ENCODE measurements around the gene COL8A2.

The COL8A2 gene

DNA sequence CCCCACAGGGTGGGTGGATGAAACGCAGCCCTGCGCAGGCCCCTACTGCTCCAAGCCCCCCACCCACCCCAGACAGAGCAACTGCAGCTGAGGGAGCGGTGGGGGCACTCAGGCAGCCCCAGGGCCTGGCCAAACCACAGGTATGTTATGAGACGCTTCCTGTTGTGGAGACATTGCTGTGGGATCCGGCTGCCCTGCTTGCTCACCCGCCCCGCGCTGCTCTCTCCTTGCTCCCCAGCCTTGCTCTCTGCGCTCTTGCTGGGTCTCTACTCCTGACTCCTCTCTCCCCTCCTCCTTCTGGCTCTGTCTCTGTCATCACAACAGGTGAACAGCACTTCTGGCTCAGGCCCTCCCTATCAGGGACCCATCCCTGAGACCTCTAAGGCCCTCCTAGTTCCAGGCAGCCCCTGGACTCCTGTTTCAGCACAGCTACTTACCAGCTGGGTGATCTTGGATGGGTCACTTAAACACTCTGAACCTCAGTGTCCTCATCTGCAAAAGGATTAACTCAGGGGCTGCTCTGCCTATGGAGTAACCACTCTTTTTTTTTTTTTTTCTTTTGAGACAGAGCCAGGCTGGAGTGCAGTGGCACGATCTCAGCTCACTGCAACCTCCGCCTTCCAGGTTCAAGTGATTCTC is 15.9 kb downstream of the COL8A2 start:
- no peak for DNase-seq

DNA sequence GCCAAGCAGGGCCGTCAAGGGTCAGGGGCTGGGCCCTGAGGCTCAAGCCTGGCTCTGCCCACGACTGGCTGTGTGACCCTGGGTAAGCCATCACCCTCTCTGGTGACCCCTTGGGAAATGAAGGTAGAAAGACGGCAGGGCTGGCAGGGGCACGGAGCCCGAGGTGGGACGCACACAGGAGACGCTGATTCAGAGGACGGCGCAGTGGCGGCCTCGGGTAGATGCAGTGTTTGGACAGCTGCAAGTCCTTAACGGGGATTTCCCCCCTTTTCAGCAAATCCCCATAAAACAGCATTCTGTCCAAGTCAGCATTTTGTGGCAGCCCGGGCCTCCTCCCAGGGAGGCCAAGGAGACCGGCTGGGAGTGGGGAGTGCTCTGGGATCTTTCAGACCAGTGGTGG is 16.7 kb downstream of the COL8A2 start:
- no peak for DNase-seq

DNA sequence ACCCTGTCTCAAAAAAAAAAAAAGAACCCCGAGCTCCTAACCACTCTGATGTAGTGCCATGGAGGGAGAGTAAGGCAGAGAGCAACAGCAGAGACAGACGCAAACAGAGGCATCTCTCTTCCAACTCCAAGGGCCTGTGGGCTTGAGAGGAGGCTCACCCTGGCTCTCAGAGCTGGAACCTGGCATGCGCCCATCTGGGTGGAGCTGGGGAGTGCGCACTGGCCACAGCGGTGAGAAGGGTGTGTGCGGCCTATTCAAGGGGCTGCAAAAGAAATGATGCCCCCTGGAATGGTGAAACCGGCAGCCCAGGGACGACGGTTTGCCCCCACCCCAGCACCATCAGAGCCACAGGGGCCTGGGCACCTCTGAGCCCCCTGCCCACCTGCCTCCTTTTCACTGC is 17.6 kb downstream of the COL8A2 start:
- DNase-seq, result no peak

DNA sequence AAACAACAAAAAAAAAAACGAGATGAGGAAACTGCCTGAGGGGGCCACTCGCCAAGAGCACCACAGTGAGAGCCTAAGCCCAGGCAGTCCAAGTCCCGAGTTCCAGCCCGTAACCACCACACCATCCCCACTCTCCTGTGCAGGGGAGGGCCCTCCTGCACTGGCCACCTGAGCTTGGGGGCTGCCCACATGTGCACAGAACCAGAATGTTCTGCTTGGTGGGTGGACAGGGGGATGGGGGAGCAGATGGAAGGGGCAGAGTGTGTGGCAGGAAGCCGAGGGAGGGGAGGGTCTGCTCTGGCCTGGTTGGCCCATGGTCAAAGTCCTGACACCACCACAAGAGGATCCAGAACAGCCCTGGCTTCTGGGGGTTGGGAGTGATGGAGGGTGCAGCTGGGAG is 18.8 kb downstream of the COL8A2 start:
- no peak for DNase-seq

DNA sequence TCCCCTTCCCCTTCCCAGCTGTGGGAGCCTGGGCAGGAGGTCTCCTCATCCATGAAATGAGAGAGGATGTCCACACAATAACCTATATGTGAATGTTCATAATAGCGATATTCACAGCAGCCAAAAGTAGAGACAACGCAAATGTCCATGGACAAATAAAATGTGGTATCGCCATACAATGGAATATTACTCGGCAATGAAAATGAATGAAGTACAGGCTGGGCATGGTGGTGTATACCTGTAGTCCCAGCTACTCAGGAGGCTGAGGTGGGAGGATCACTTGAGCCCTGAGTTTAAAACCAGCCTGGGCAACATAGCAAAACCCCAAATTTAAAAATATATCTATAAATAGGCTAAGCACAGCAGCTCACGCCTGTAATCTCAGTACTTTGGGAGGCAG is 23.5 kb downstream of the COL8A2 start:
- no peak for DNase-seq

DNA sequence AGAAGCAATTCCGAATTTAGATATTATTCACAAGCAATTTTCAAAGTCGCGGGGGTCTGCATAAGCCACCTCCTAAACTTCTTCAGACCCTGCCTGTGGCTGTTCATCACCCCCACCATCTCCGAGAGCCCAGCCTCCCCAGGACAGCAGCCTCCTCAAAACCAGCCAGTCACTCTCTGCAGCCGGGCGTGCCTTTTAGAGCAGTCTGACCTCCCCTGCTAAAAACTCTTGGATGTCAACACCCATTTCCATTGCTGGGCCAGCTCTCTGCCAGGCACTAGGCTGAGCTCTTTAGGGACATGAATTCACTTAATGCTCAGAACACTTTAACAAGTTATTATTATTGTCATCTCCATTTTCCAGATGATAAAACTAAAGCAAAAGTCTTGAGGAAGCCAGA is 24.6 kb downstream of the COL8A2 start:
- no peak for DNase-seq

DNA sequence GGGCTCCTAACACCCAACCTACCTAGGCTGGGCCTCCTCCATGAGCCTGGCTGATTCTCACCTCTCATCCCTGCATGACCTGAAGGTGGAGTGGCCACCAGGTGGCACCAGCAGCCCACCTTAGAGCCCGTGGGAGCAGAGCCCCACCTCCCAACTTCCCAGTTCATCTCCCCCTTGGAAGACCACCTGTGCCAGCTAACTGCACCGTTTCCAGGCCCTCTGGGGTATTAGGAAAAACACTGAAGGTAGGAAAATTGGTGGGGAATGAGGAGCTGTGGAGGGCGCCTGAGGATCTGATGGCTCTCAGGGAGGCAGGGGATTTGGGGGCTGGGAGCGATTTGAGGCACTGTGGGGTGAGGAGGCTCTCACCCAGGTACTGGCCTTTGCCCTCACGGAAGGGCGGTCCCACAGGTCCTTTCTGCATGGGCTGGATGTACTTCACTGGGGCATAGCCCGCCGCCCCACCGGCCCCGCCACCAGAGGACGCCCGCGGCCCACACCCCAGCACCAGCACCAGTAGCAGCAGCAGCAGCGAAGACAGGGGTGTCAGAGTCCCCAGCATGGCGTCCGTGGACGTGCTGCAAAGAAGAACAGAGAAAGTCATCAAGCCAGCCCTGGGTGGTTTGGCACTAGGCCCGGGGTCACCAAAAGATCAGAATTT is 25.2 kb downstream of the COL8A2 start:
- DNase-seq, result peak; percentile 52

DNA sequence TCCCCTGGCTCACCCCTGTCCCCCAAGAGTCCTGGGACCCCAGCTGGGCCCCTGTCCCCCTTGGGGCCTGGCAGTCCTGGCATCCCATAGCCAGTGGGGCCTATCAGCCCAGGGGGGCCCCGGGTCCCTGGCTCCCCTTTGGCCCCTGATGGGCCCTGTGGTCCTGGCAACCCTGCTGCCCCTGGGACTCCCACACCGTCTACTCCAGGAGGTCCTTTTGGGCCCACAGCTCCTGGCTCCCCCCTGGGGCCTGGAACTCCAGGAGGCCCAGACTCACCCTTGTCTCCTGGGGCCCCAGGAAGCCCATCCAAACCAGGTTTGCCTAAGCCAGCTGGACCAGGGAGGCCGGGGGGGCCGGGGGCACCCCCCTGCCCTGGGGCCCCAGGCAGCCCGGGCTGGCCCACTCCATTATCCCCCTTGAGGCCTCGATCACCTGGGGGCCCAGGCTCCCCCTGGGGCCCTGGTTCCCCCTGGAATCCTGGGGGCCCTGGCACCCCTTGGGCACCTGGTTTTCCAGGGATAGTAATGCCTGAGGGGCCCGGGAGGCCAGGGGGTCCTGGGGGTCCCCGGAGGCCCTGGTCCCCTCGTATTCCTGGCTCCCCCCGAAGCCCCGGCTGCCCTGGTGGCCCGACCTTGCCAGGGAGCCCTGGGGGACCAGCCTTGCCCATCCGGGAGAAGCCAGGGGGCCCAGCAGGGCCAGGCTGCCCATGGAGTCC is 26.2 kb downstream of the COL8A2 start:
- no peak for DNase-seq

DNA sequence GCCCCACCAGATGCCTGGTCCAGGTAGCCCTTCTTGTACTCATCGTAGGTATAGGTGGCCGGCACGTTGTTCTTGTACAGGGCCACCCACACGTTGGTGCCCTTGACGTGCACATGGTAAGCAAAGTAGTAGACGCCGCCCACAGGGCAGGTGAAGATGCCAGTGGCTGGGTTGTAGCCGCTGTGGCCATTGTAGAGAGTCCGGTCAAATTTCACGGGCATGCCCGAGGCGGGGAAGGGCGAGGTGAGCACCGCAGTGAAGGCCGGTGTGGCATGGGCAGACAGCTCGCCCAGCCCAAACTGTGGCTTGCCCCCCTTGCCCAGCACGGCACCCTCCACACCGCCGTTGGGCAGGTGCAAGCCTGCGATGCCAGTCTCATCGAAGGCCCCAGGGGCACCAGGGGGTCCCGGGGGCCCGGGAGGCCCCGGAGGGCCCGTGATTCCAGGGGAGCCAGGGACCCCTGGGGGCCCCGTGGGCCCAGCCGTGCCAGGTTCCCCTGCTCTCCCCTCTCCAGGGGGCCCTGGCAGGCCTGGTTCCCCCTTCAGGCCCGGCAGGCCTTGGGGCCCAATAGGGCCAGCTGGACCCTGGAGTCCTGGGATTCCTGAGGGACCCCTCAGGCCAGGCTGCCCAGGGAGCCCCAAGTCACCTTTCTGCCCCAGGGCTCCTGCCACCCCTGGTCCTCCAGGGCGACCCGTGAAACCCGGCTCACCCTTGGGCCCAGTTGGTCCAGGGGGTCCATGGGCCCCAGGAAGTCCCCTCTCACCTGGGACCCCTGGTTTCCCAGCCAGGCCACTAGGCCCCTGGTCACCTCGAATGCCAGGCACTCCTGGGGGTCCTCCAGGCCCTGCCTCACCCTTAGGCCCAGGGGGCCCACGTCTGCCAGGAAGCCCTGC is 27.1 kb downstream of the COL8A2 start:
- DNase-seq, result no peak

DNA sequence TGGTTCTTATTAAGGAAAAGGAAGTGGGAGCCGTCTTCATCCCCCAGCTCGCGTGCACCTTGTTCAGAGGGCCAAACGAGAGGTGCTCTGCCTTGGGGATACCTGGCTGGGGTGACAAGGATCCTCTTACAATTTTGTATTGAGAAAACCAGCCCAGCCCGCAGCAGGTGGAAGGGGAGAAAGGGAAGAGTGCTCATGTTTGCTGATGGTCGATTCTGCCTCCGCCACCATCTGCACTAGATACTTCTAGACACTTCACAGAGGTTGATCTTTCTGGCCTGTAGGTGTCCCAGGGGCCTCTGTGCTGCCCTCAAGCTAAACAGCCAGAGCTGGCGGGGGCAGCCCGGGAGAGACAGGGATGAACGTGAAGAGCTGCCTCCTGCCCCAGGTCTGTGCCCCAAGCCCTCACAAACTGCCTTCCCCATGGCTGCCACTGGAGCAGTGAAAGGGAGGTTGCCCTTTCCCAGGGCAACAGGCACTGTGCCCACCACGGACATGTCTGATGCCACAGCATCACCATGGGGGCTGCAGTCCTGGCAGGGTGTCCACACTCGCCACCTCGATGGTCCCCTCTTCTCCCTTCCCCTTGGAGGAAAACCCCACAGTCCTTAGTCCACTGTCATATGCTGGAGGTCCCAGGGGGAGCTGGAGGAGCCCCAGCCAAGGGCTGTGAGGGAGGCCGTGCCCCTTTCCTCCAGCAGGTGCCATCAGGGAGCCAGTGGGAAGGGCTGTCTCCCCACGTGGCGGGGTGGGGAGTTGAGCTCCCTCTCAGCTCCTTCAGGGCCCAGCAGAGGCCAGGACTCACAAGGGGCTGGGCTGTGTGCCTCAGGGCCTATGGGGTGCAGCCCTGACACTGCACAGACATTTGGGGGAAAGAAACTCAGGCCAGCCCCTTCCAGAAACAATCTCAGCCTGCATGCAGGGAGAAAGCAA is 28.3 kb downstream of the COL8A2 start:
- DNase-seq, result no peak

DNA sequence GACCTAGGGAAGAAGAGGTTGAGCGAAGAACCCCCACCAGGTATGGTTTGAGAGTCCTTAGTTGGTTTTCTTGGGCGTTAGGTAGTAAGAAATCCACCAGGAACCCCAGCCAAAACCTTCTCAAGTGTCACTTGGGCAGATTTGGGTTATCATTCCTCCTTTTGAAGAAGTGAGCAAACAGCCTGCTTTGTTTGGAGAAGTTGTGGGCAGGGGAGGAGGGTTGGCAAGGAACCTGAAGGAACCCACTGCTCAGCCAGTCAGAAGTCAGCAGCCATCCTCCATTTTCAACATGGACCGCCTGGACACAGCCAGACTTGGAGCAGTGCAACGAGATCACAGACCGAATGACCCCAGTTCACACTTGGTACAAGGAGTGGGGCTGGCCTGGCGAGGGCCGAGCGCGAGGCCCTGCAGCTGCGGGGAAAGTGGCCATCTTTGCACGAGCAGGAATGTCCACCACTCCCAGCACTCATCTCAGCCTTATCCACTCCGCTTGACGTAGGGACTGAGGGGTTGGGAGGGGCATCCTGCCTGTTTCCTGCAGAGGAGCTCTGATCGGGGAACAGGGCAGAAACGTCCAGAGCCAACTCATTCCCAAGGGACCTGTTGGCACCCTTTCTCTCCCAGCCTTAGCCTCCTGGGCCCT is 29.1 kb downstream of the COL8A2 start:
- DNase-seq, result no peak

DNA sequence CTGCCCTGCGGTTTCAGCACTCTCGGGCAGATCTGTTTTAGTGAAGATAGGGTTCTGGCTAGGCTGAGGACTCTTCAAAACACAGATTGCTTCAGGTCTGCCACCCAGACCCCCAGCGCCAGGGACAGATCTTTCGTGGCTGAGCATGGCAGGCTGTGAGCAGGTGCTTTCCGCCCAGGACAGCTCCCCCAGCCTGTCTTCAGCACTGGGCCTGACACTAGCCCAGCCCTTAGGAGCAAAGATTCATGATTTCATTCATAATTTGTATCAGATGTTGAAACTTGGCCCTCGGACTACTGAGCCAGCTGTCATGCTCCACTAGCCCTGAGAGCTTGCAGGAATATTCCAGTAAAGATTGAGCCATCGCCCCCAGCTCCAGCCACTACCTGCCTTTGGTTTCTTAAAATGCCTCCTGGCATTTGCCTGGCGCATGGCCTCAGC is 30.4 kb downstream of the COL8A2 start:
- no peak for DNase-seq

DNA sequence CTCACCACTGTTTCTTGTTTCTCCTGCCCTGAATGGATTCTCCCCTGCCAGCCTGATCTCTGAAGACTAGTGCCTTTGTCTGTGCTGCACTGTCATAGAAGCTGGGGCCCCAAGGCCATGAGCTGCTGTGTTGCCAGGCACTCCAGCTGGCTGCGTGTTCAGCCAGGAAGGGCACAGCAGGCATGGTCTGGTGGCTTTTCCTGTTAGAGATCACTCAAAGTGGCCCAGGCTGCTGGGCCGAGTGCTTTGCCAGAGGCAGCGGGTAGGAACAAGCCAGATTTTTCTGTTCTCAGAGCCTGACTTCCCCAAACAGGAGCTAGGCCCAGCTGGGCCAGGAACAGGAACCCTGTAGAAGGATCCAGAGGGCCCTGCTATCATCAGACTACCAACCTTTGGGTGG is 31.1 kb downstream of the COL8A2 start:
- DNase-seq, result no peak

DNA sequence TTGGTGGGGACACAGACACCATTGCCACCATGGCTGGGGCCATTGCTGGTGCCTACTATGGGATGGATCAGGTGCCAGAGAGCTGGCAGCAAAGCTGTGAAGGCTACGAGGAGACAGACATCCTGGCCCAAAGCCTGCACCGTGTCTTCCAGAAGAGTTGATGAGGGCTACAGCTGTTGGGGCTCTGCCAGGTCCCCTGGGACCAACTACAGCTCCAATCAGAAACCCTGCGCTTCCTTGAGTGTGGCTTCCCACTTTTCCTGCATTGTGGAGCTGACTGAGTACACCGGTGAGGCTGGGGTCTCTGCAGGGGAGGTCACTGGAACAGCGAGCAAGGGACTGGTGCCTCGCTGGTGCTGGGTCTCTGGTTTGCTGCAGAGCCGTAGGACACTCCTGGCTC is 31.8 kb downstream of the COL8A2 start:
- no peak for DNase-seq

DNA sequence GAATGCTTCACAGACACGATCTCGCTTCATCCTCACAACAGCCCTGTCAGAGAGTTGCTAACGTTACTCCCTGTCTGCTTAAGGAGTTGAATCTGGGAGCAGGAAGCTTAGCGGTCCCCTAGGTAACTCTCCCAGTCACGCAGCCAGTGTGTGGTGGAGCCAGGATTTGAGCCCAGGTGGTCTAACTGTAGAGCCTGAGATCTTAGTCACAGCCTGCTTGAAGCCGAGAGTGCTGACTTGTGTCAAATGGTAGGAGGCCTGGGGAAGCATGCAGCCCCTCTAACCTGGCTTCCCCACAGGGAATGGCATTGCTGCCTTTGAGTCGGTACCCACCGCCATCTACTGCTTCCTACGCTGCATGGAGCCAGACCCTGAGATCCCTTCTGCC is 32.2 kb downstream of the COL8A2 start:
- no peak for DNase-seq

DNA sequence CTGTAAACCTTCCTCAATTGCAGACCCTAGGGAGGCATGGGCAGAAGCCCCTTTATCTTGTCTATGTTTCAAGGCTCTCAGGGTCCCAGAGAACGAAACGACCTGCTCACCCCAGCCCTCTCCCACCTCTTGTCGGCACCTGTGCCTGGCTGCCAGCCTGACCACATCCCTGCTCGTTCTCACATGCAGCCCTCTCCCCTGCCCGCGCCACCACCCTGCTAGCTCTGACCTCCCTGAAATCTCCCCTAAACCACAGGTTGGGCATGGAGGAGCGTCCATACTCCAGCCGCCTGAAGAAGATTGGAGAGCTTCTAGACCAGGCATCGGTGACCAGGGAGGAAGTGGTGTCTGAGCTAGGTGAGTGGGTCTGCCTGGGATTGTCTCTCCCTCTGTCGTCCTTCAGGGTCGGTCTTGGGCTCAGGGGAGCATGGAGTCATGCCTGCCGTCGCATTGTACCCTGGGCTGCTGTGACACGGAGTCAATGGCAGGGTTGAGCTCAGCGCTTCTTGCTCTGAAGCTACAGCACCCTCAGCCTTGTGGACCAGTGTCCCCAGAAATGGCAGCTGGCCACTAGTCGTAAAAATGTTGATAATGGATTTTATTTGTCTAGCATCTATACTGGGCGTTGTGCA is 32.7 kb downstream of the COL8A2 start:
- DNase-seq, result no peak

DNA sequence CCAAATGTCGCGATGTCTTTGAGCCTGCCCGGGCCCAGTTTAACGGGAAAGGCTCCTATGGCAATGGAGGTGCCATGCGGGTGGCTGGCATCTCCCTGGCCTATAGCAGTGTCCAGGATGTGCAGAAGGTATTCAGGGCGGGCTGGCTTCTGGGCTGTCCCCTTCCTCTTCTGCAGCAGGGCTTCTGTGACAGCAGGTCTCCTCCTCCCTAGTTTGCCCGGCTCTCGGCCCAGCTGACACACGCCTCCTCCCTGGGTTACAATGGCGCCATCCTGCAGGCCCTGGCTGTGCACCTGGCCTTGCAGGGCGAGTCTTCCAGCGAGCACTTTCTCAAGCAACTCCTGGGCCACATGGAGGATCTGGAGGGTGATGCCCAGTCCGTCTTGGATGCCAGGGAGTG is 33.3 kb downstream of the COL8A2 start:
- DNase-seq, result no peak

DNA sequence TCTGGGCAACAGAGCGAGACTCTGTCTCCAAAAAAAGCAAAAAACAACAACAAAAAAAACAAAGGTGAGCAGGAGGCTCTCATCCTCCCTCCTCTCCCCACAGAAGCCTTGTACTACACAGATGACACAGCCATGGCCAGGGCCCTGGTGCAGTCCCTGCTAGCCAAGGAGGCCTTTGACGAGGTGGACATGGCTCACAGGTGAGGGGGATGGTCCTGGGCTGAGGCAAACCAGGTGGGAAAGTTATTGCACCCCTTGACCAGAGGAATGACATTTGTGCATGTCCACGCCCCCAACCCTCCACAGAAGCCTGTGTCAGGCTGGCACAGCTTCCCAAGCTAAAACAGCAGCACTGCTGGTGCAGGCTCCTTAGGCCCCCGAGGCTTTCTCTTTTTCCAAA is 33.9 kb downstream of the COL8A2 start:
- no peak for DNase-seq

DNA sequence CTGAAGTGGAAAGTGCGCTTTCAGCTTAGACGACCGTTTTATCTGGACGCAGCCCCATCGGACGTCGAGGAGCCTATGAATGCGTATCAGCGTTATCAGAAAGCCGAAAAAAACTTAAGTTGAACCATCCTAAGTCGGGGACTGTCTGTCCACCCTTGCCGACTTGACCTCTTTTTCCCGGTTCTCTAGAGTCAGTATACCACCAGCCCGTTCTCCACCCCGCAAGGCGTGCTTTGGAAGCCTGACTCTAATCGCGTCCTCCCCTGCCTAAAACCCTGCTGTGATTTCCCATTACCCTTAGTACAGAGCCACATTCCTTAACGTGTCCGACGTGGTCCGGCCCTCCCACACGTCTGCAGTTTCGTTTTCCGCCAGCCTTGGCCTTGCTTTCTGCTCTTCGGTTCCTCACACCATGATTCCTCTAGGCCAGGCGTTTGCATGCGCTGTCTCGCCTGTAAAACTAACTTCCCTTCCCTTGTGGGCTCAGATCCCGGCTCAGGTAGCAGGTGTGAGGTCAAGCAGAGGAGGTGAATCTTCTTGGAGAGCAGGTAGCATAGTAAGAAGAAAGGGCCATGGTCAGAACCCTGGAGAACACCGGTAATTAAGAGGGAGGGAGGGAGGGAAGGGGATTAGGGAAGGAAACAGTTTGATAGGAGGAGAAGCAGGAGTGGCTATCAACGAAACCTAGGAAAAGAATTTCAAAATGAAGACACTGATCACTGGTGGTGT is 35.5 kb downstream of the COL8A2 start:
- no peak for DNase-seq
